ENCODE measurements around the gene GALNT13.
"Not testable (repeated sequence)": the region's sequence is repeated elsewhere in the genome, so short reads cannot be mapped to it uniquely, and the experiment has no call there.

The GALNT13 gene

DNA sequence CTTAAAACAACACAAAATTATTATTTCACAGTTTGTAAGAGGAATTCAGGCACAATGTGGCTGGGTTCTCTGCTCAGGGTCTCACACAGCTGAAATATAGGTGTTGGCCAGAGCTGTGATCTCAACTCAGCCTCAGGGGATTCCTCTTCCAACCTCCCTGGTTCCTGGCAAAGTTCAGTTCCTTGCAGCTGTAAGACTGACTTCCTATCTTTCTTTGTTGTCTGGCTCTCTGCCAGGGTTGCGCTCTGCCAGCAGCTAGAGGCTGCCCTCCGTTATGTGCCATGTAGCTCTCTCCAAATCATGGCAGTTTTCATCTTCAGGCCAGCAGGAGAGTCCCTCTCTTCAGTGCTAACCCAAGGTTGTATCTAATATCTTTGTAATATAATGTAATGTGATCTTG is 554.3 kb downstream of the GALNT13 start:
- DNase-seq (ENCODE audit: low read depth) = no peak

DNA sequence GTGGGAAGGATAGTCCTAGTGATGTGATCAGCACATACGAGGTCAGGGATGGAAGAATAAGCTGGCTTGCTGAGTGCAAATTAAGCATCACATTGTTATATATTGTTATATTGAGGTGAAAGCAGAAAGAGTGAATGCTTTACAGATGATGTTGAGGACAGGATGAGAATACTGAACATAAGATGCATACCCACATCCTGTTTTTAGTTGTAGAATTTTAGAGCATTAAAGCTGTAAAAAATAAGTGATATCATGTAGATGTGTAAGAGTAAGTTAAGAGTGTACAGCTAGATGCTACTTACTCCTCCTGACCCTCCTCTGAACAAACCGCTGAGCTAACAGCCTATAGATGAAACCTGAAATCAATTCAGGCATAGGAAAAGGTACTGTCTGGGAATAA is 555.7 kb downstream of the GALNT13 start:
- no peak for DNase-seq (ENCODE audit: low read depth)

DNA sequence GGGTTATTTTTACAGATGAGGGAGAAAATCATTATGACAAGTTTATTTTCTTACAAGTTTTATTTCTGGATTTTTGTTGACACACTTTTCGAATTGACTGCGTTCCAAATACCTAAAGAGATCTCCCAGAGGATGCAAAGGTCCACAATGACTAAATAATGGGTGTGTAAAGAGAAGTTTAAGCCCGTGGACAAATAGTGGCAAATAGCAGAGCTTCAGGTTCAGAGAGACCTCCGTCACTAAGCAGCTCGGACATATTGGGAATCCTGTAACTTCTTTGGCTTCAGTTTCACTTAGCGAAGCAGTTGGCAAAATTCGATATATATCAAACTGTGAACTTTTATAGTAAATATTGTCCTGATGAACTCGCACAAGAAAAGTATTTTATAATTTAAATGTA is 556.3 kb downstream of the GALNT13 start:
- DNase-seq (ENCODE audit: low read depth) = no peak

DNA sequence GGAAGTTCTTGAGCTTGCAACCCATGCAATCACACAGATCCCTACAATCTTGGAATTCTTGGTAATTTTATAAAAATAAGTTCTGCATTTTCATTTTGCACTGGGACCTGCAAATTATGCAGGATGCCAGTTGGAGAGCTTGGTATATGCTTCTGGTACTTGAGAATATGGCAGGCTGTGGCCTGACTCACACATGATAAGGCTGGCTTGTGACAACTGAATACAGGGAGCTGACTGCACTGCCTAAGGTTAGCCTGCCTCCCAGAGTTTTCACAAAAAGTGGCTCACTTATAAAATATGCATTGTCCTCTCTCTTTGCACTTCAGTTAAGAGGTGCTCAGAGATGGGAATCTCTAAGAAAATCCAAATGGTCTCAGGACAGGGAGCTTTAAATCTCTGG is 561.3 kb downstream of the GALNT13 start:
- no peak for DNase-seq (ENCODE audit: low read depth)

DNA sequence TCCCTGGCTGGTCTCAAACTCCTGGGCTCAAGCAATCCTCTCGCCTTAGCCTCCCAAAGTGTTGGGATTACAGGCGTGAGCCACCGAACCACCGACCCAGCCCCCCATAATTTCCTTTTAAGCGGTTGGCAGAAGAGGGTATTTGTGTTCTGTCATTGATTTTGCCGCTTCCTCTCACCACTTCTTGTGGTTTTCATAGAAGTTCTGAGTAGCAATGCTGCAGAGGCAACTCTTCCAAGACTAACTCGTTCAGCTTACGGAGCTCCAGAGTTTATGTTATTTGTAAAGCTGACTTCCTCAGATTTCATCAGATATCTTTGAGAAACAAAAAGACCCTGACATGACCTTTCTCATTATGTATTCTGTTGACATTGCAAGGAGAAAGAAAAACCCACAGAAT is 565.4 kb downstream of the GALNT13 start:
- no peak for DNase-seq (ENCODE audit: low read depth)

DNA sequence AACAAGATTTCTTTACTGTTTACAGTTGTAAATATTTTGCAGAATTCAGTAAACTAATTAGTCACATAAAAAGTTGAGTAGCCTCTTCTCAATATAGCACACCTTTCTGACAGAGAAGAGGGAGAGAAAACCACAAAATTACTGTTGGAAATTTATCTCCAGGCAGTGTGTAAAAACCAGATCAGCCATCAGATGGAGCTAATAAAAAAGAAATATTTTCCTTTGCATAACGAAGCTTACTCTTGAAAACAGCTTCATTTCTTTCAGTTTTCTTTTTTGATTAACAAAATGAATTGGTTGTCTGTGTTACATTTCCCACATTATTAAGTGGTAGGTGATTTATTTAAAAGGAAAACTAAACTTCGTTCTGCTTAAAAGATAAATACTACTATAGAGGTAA is 567.4 kb downstream of the GALNT13 start:
- DNase-seq (ENCODE audit: low read depth) = no peak

DNA sequence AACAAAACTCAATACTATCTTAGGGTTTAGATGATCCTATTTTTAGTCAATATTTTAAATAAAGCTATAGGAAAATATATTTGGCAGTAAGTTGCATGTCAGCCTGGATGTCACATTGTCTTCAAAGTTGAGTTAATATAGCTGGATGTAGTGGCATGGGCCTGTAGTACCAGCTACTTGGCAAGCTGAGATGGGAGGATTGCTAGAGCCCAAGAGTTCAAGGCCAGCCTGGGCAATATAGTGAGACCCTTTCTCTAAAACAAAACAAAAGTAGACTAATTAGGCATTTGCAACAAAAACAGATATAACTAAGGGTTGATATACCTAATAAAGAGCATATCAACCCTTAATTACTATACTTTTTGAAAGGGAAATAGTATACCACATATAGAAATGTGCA is 572.2 kb downstream of the GALNT13 start:
- no peak for DNase-seq (ENCODE audit: low read depth)

DNA sequence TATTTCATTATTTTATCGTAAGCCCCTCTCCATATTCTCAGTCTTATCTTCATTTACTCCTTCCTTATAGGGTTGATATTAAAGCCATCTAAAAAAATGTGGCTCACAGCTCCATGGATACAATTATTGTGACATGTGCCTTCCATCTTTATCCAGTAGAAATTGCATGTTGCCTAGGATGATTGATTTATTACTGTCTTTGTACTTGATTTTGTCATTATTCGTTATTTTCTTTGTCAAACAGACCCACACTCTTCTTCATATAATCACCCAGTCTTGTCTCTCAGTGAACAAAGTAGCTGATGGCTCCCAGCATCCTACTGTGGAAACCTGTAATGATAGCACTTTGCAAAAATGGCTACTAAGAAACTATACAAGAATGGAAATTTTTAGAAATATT is 574.6 kb downstream of the GALNT13 start:
- DNase-seq (ENCODE audit: low read depth) = no peak

DNA sequence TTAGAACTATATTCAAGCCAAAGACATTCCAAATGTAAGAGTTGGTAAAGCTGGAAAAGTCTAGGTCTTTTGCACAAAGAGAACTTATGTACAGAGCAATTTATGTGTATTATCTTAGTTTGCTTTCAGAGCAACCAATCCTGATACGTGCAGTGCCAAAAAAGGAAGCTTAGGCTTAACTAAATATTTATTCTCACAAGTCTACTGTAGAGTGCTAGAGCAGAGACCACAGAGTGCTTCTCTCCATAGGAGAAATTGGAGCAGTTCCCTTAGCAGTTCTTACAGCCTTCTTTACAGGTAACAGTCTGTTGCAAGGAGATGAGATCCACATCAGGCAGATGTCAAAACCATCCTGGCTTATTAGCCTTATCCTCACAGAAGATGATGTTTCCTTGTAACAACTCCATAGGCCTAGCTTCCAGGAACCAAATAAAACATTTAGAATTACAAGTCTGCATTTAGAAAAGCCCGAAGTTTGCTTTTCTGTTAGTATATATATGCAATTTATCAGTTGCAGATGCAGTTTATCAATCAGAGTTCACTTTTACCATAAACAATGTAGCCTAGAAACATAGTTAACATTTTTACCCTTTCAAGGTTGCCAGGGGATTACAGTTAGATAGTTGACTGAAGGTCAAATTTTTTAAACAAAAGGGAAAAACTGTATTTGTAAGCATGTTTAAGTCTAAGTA is 576.2 kb downstream of the GALNT13 start:
- DNase-seq (ENCODE audit: low read depth) = no peak

DNA sequence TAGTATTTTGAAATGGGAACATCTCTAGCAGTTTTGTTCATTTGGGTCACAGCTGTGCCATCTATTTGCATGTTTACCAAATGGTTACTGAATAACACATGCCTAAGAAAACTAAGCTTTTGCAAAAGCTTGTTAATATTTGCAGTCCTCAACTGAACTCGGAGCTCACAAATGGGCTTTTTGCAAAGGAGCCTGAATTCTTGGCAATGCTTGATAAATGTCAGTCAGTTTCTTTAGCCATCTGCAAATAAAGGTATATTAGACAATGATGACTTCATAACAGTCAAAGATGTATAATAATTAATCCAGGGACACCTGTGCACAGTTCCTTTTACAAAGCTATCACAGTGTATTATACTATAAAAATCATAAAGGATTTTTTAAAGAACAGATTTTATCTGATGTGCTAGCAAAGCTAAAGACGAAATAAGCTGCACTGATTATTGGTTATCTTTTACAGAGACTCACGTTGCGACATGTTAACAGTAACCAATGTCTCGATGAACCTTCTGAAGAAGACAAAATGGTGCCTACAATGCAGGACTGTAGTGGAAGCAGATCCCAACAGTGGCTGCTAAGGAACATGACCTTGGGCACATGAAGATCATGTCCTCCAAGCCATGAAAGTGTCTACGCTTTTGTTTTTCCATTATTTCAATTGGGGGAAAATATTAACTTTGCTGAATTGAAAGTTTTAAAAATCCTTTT is 578.4 kb downstream of the GALNT13 start:
- no peak for DNase-seq (ENCODE audit: low read depth)

DNA sequence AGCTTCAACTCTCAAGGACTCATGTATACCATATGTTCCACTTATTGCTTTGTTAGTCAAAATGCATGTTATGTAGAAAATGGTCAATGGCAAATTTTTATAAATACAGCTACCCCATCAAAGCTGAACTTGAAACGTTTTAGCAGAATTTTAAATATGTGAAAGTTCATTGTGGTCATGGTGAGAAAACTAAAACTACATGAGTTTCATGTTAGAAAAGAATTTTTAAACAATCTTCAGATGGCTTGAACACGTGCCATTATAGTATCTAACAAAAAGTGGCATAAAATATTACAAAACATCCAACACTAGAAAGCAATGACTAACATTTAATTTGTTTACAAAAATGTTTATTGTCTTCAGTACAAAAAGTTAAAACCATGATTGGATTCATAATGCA is 580.7 kb downstream of the GALNT13 start:
- DNase-seq (ENCODE audit: low read depth) = no peak

DNA sequence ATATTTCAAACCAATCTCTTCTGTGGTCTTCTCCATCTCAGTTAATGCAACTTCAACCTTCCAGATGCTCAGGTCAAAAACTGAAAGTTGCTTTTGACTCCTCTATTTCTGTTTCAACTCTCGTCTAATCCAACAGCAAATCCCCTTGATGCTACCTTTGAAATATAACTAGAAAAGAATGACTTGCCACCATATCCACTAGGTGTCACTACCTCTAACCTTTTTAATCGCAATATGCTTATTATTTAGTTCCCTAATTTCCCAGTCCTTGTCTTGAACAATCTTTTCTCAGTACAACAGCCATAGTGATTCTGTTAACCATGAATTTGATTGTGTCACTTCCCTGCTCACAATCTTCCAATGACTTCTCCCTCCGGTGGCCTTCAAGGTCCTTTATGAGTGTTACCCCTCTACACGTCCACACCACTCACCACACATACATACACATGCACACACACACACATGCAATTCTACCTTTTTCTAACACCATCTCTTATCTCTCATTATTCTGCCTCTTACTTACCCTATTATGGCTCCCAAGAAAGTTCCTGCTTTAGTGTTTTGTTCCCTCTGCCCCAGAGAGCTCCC is 581.3 kb downstream of the GALNT13 start:
- DNase-seq (ENCODE audit: low read depth) = no peak

DNA sequence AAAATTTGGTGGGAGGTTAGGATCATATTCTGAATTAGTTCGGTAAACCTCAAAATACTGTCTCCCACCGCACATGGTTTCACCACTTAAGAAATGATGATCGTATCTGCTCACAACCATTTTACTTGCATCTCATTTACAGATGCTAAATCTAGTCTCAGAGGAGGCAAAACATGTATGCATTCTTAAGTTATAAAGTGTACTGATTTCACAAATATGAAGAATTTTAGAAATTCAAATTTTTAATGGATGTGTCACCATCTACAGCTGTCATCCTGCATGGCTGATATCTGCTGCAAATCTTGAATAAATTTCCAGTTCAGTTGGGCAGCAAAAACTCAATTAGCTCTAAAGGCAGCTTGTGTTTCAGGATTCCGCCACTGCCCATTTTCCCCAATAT is 583.4 kb downstream of the GALNT13 start:
- no peak for DNase-seq (ENCODE audit: low read depth)

DNA sequence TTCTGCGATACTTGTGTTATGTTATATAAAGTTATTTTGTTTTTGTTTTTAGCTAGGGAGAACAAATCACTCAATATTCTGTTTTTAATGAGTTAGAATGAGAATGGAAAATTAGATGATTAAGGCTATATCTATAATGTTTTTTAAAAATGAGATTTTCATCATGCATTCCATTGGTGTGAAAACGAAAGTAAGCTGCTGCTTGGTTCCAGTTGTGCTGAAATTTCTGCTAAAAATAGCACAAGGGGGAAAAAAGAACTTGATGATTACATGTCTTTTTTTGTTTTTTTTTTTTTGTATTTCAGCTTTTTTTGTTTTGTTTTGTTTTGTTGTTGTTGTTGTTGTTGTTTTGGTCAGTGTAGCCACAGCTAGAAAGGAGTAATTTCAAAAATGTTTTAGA is 584.1 kb downstream of the GALNT13 start:
- no peak for DNase-seq (ENCODE audit: low read depth)

DNA sequence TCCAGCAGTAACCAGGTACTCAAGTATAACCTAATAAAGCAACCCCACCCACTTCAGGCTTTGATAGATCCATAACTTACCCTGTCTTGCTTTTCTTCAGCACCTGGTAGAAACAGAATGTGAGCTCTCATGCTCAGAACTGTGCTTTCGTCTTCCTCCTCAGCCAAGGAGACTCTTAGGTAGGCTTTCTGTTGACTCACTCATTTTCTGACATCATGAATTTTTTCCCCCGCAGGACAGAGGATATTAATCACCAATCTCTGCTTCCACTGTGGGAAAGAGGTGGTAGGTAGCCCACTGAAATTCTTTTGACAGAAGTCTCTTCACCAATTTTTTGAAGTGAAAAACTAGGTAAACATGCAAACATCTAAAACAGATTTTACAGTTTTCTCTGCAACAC is 585.6 kb downstream of the GALNT13 start:
- DNase-seq (ENCODE audit: low read depth) = no peak

DNA sequence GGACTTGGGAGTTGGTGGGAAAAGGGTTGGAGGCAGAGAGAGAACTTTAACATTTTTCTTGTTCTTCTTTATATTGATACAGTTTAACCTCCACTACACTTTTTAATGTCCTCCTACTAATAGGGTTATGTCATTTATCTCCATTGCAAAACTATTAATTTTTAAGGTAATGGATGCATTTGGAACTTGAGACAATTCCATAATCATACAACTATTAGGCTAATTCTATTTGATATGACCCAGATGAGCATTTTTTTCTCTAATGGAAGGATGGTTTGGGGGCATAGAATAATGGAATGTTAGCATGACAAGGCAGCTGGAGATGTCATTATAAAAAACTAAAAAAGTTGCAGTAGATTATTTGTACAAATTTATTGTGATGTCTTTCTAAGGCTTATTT is 587.6 kb downstream of the GALNT13 start:
- no peak for DNase-seq (ENCODE audit: low read depth)

DNA sequence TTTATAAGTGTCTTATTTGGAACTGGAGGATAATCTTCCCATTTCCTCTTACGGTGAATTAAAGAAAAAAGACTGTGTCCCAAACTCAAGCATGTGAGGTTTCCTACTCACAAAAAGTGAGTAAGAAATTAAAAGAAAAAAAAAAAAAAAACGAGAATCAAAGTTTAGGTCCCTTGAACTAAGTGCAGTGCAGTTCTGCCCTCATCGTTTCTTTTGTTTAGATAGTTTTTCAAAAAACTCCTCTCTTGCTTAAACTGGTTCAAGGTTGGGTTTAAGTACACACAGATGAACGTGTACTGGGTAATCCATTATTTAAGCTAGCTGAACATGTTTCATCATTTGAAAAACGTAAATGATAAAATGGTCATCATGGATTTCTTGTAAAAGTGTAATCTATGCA is 590.9 kb downstream of the GALNT13 start:
- no peak for DNase-seq (ENCODE audit: low read depth)

DNA sequence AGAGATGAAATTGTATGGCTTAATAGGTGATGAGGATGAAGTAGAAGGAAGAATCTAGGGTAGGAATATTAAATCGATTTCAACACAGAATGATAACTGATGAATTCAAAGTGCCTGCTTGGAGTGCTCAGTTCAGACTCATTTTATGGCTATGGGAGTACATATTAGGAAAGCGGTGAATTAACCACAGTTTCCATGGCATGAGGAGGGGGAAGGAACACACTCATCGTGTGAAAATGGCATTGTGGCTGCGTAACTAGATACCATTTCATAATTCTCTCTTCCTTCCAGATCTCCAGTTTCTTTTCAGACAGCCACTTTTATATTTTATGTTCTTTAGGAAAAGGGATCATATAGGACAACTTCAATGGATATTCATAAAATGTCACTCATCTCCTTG is 594.5 kb downstream of the GALNT13 start:
- no peak for DNase-seq (ENCODE audit: low read depth)

DNA sequence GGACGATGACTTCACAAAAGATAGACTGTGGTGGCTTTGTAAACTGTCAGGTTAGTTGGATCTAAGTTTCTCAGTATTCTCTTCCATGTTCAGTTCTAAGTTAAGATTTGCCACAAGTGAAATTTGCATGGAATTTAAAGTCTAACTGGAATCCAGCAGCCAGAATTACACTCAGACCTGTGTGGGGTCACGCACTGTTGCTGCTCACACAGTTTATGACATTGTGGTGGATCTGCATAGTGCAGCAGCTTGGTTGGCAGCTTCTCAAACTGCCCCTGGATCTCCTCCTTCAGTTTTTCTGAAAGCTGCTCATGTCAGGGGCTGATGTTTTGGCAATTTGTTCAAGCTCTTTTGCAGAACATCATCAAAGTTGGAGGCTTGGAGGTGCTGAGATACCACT is 598.7 kb downstream of the GALNT13 start:
- no peak for DNase-seq (ENCODE audit: low read depth)

DNA sequence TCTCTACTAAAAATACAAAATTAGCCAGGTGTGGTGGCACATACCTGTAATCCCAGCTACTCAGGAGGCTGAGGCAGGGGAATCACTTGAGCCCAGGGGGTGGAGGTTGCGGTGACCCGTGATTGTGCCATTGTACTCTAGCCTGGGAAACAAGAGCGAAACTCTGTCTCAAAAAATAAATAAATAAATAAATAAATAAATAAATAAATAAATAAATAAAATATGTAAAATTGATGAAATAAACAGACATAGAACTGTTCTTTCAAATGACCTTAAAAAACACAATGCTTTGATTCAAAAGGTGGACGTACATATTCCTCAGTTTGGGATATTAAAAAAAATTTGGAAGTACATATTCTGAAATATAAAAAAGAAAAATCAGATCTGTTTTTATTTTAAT is 599.8 kb downstream of the GALNT13 start:
- DNase-seq (ENCODE audit: low read depth) = not testable (repeated sequence)

DNA sequence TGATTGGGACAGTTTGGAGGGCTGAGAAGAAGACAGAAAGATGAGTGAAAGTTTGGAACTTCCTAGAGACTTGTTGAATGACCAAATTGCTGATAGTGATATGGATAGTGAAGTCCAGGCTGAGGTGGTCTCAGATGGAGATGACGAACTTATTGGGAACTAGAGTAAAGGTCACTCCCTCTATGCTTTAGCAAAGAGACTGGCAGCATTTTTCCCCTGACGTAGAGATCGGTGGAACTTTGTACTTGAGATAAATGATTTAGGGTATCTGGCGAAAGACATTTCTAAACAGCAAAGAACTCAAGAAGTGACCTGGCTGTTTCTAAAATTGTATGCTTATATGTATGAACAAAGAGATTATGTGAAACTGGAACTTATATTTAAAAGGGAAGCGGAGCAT is 605.6 kb downstream of the GALNT13 start:
- DNase-seq (ENCODE audit: low read depth) = no peak

DNA sequence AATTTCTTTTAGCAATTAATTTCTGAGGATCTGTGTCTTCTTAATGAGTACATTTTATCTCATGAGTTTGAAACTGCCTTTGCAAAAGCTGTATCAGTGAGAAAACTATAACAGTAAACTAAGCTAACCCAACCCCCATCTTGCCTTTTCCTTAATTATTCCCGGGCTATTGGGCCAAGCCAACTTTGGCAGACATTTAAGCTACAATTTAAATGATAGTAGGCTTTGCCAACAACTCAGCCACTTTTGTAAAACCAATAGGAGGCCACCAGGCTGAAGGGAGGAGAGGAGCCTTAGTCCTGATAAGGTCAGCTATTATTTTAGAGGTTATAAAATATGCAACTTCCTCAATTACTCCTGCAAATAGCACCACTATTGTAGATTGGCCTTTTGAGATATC is 608.8 kb downstream of the GALNT13 start:
- no peak for DNase-seq (ENCODE audit: low read depth)

DNA sequence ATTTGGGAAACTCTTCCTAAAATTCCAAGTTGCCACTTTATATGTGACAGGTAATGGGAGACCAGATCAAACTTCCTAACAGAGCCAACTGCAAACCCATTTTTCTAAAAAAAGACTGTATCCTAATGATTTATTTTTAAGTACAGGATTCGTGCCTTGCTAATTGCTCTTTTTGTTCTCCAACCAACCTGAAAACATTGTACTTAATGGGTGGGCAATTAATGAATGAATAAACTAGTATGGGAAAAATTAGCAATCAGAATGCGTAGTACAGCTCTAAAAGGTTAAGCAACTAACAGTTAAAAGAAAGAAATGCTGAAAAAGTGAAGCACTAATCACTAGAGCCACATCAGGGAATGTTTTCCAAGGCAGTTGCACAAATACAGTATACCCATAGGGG is 609.6 kb downstream of the GALNT13 start:
- no peak for DNase-seq (ENCODE audit: low read depth)
